ENCODE results near the gene RHOH. TPM values are rescaled to one million over a fixed set of nuclear protein-coding genes. Genes with fewer than 3 reads are reported as not detected.

RHOH gene
- polyA plus RNA-seq, 6 donors from 2014 or later, result 411 to 590 (median 456) TPM

DNA sequence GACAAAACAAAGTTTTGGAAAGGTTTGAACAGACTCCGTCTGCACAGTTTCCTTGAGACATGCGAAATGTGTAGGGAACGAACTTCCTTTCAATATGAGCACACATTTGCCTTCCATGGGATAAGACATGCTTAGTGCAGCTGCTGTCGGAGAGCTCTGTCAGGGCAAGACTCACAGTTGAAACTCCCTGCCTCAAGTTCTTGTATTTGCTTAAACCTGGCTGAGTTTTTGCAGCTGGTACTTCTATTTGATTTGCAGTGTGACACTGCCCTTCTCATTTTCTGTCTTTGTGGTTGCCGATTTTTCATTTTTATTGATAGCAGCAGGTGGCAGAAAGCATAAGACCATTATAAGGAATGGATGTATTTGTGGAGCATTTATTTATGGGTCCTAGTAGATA, 18.2 kb upstream of the RHOH start:
- H3K36me3 Mint-ChIP-seq, result no peaks in the 10 kb centered on the region
- ATAC-seq (ENCODE audit: low read depth in 2 of 2) (no peak), DNase-seq (no peak)
- H3K4me1 Mint-ChIP-seq, result peaks cover 34 to 68% (median 52%) of the 10 kb centered on the region in 3 donors
- peak overlapping the region in 1 of 6 donors; percentile 59 for H3K27ac Mint-ChIP-seq
- H3K27me3 Mint-ChIP-seq, result no peaks in the 10 kb centered on the region
- peak overlapping the region in 1 of 8 donors; percentile 33 for H3K4me3 Mint-ChIP-seq
- H3K9me3 Mint-ChIP-seq, result no peaks in the 10 kb centered on the region

DNA sequence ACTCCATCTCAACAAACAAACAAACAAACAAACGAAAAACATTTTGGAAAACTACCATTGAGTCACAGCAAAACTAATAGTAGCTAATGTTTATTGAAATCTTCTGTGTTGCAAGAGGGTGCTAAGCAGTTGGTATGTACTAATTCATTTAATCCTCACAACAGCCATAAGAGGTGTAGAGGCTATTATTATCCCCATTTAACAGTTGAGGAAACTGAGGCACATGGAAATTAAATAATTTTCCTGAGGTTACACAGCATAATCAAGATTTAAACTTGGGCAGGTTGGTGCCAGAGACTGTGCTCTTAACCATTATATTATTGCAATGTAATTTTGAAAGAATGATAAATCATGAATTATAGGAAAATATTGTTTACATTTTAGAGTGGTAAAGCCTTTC, 17.5 kb upstream of the RHOH start:
- DNase-seq (no peak), ATAC-seq (ENCODE audit: low read depth in 2 of 2) (no peak)
- Mint-ChIP-seq H3K9me3 (no peaks in the 10 kb centered on the region), H3K27me3 (no peaks in the 10 kb centered on the region), H3K36me3 (no peaks in the 10 kb centered on the region), H3K4me1 (peaks cover 36 to 68% (median 50%) of the 10 kb centered on the region in 3 donors), H3K27ac (no peak overlapping the region), H3K4me3 (no peak overlapping the region)

DNA sequence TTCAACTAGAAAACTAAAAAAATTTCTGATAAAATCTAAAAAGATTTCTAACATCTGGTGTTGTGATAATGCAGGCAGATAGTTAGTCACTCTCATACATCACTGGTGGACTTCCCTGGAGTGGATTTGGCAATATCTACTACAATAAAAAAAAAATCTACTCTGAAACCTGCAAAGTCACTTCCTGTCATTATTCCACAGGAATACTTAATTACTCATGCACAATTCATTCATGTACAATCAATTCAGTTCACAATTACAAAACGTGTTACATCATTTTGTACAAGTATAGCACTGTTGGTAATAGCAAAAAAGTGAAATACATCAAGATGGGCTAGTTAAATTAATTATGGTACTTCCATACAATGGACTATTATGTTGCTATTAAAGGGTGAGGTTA, 16.5 kb upstream of the RHOH start:
- Mint-ChIP-seq H3K4me3 (no peak overlapping the region), H3K27ac (peak overlapping the region in 1 of 6 donors; percentile 36), H3K36me3 (no peaks in the 10 kb centered on the region), H3K9me3 (no peaks in the 10 kb centered on the region), H3K27me3 (no peaks in the 10 kb centered on the region), H3K4me1 (peaks cover 36 to 62% (median 50%) of the 10 kb centered on the region in 3 donors)
- DNase-seq (no peak), ATAC-seq (ENCODE audit: low read depth in 2 of 2) (no peak)

DNA sequence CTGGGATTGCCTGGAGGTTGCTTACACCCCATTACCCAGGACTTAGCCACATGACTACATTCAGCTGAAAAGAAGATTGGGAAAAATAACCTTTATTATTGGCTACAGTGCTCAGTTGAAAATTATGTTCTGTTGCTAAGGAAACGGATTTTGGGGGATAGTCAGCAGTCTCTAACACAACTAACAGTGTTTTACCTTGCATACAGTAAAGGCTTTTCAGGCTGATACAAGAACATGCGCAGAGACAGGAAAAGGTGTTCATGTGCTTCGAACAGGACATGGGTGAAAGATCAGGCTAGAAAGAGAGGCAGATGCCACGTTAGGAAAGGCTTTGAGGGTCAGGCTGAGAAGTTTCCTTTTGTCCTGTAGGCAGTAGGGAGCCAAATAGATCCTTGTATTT, 14.8 kb upstream of the RHOH start:
- Mint-ChIP-seq H3K27me3 (no peaks in the 10 kb centered on the region), H3K27ac (peak overlapping the region in 5 of 6 donors; percentile 66 to 95 (median 77)), H3K4me1 (peaks cover 43 to 74% (median 61%) of the 10 kb centered on the region in 3 donors), H3K4me3 (peak overlapping the region in 6 of 8 donors; percentile 8 to 76 (median 50)), H3K36me3 (no peaks in the 10 kb centered on the region), H3K9me3 (no peaks in the 10 kb centered on the region)
- DNase-seq (no peak), ATAC-seq (ENCODE audit: low read depth in 2 of 2) (peak; percentile 9 to 19)

DNA sequence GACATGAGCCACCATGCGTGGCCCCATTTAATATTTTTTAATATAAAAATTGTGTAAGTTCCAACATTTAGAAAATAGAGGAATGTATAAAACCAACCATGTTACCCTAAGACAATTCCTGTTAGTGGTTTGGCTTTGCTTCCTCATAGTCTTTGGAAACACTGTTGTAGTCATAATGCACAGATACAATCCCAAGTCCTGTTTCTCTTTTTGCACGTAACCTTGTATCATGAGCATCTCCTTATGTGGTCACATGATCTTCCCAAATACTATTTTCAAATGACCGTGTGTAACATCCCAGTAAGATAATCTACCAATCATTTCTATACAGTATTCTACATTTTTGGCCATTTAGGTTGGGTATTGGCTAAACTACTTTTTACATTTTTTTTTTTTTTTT, 13.9 kb upstream of the RHOH start:
- DNase-seq (no peak), ATAC-seq (ENCODE audit: low read depth in 2 of 2) (no peak)
- Mint-ChIP-seq H3K36me3 (no peaks in the 10 kb centered on the region), H3K27ac (peak overlapping the region in 4 of 6 donors; percentile 6 to 98 (median 62)), H3K4me3 (peak overlapping the region in 2 of 8 donors; percentile 60 to 90), H3K27me3 (no peaks in the 10 kb centered on the region), H3K4me1 (peaks cover 45 to 73% (median 63%) of the 10 kb centered on the region in 3 donors), H3K9me3 (no peaks in the 10 kb centered on the region)

DNA sequence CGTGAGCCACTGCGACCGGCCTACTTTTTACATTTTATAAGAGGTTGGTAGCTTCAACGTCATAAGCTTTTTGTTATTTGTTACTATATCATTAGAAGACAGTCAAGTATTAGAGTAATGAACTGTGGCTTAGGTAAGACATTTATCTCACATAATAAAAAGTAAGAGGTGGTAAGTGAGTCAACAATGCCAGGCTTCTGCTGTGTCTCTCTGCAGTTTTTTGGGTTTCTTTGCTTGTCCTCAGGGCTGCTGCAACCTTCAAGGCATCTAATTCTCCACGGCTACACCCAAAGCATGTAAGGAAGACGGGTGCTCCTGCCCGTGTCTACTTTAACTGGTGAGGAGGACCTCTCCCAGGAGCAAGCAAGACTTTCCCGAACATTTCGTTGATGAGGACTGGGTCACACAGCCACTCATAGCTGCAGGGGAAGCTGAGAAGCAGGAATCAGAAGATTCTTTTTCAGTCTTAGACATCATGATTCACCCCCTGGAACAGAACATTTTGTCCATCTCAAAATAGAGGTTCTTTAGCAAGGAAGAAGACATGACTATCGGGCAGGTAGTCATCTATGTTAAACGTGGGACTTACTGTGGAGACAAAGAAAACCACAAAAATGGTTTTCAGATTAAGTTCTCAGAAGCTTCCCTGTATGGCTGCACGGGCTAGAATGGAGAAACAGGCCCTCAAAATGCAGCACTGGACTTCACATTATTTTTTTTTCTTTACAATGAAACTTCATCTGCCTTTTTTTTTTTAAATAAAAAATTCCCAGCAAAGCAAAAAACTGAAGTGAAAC, 13.0 kb upstream of the RHOH start:
- Mint-ChIP-seq H3K27me3 (no peaks in the 10 kb centered on the region), H3K4me3 (peak overlapping the region; percentile 19 to 90 (median 76)), H3K4me1 (peaks cover 40 to 72% (median 58%) of the 10 kb centered on the region in 3 donors), H3K36me3 (no peaks in the 10 kb centered on the region), H3K27ac (peak overlapping the region; percentile 88 to 99 (median 98)), H3K9me3 (no peaks in the 10 kb centered on the region)
- DNase-seq (peak; percentile 59), ATAC-seq (ENCODE audit: low read depth in 2 of 2) (peak; percentile 11 to 21)

DNA sequence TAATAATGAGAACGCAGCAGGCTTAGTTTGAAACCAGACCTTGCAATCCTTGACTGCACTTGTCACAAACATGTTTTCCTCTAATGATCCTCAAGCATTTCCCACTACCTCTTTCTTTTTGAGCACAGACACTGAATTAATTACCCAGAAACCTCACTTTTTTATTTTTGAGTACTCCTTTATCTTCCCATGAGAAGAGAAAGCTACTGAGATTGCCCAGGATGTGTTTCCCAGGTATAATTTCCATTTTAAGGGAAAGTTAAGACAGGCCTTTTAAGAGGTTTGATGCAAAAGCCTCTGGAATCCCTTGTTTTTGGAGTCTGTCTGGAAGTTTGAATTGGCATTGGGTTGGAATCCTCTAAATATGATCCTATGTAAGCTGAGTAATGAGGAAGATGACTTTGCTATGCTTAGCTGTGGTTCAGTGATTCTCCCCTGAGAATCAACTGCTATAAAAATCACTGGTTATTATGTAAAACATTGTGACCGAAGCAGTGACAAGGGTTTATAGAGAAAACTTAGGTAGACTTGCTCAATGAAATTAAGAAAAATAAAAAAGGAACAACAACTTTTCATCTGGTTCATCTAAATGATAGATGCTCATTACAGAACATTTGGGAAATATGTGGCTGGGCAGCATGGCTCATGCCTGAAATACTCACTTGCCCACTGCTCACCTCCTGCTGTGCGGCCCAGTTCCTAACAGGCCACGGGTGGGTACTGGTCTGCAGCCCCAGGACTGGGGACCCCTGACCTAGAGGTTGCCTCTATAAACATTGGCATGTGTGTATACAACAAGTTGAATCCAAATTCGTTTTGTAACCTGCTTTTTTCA, 10.8 kb upstream of the RHOH start:
- ATAC-seq (ENCODE audit: low read depth in 2 of 2) (peak; percentile 85 to 87), DNase-seq (peak; percentile 86)
- Mint-ChIP-seq H3K9me3 (no peaks in the 10 kb centered on the region), H3K4me3 (peak overlapping the region; percentile 62 to 89 (median 77)), H3K4me1 (peaks cover 56 to 82% (median 73%) of the 10 kb centered on the region in 3 donors), H3K27ac (peak overlapping the region; percentile 69 to 99 (median 98)), H3K27me3 (no peaks in the 10 kb centered on the region), H3K36me3 (no peaks in the 10 kb centered on the region)

DNA sequence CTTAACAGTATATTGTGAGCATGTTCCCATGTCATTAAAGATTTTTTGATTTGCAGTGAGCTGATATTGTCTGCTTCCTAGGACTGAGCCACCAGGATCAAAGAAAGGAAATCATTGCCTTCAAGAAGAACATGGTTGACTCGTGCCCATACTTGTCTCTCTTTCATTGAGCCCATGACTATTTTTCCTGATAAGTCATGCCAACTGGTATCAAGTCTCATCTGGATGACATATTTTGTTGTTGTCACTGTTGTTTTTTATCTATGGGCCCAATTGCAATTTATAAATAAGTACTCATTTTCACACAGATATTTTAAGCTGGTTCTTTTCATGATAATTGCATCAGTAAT, 10.2 kb upstream of the RHOH start:
- Mint-ChIP-seq H3K36me3 (no peaks in the 10 kb centered on the region), H3K4me3 (peak overlapping the region; percentile 62 to 89 (median 77)), H3K27me3 (no peaks in the 10 kb centered on the region), H3K27ac (peak overlapping the region; percentile 69 to 99 (median 98)), H3K9me3 (no peaks in the 10 kb centered on the region), H3K4me1 (peaks cover 55 to 82% (median 73%) of the 10 kb centered on the region in 3 donors)
- ATAC-seq (ENCODE audit: low read depth in 2 of 2) (no peak), DNase-seq (no peak)

DNA sequence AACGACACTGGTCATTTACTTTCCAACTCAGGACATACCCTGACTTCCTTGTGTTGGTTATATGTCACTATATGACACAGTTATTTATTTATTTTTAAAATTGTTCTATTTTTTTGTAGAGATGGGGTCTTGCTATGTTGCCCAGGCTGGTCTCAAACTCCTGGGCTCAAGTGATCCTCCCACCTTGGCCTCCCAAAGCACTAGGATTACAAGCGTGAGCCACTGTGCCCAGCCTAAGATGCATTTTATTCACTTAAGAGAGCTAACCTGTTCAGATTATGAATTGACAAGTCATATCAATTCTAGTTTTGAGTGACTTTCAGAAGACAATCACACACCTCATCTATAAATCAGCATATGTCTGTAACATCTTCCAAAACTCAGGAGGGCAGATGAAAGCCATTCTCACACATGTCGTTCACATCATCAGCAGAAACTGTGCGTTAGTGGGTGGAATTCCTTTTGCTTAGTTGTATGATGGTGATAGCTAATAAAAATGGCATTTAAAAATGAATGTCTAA, 9.4 kb upstream of the RHOH start:
- Mint-ChIP-seq H3K4me3 (peak overlapping the region in 6 of 8 donors; percentile 14 to 72 (median 40)), H3K36me3 (no peaks in the 10 kb centered on the region), H3K9me3 (no peaks in the 10 kb centered on the region), H3K4me1 (peaks cover 54 to 82% (median 70%) of the 10 kb centered on the region in 3 donors), H3K27ac (peak overlapping the region; percentile 84 to 98 (median 92)), H3K27me3 (no peaks in the 10 kb centered on the region)
- no peak for ATAC-seq (ENCODE audit: low read depth in 2 of 2)
- no peak for DNase-seq

DNA sequence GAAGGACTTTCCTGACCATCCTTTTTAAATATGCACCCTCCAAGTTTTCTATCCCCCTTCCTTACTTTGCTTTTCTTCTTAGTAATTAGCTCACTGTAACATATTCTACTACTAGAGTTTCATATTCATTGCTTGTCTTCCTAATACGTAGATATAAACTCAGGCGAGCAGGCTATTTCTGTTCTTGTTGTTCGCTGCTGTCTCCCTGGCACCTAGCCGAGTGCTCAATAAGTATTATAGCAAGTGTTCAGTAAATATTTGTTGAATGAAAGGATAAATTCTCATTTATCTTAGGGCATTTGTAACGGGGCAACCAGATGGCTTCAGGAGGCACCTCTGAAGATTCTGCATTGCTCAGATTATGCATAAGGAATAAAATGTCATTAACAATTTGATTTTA, 6.8 kb upstream of the RHOH start:
- Mint-ChIP-seq H3K27ac (peak overlapping the region in 4 of 6 donors; percentile 71 to 100 (median 77)), H3K9me3 (no peaks in the 10 kb centered on the region), H3K4me3 (peak overlapping the region in 3 of 8 donors; percentile 9 to 100 (median 47)), H3K27me3 (no peaks in the 10 kb centered on the region), H3K36me3 (no peaks in the 10 kb centered on the region), H3K4me1 (peaks cover 65 to 85% (median 78%) of the 10 kb centered on the region in 3 donors)
- DNase-seq (no peak), ATAC-seq (ENCODE audit: low read depth in 2 of 2) (no peak)

DNA sequence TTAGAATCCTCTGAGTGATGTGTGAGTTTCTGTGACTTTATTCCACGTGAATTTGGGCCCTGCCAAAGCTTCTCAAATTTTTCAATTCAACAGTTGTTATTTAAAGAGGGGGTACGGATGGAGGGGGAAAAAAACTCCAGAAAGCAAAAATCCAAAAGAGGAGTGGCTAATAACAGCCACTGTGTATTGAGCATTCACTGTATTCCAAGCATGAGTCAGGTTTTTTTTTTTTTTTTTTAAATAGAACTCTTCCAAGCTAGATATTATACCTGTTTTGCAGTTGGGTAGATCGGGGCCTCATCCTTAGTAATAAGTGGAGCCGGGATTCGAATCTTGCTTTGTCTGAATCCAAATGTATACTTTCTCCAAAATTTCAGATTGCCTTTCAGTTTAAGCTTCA, 6.4 kb upstream of the RHOH start:
- H3K4me1 Mint-ChIP-seq, result peaks cover 69 to 89% (median 82%) of the 10 kb centered on the region in 3 donors
- no peaks in the 10 kb centered on the region for H3K9me3 Mint-ChIP-seq

DNA sequence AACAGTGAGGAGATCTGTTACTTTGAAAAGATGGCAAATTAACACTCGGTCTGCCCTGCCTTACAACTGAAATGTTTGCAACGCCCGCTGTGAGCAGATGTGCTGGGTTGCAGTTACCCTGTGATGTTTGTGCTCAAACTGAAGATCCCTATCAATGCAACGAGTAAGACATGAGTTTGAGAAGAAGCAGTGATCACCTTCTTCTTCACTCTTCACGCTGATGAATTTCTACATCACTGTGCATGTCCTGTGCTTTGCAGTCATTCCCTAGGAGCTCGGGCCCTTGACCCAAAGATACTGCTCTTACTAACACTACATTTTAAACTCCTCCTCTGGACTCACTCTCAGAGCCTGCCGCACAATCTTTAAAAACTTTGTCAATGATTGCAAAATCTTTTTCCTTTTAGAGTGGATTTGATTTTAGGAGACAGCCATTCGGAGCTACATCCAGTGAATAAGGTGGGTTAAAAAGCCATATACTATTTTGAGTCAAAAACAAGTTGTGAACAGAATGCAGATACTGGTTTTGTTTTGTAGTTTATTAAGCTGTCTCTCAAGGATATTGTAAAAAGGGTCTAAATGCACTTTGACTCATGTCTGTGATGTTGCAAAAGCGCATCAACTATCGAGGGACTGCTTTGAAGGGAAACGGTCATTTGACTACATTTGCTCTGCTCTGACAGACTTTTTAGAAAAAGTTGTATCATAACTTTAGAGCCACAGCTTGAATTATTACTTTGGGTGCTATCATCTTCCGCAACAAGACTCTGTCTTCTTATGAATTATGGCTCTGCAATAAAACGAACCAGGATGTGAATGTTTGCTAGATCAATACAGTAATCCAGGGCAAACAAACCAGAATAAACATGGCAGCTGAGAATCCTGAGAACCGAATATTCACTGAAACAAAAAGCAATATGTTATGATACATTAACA, 5.7 kb upstream of the RHOH start:
- H3K4me1 Mint-ChIP-seq, result peaks cover 75 to 91% (median 85%) of the 10 kb centered on the region in 3 donors
- peak overlapping the region; percentile 29 to 100 (median 98) for H3K4me3 Mint-ChIP-seq
- no peaks in the 10 kb centered on the region for H3K9me3 Mint-ChIP-seq
- DNase-seq (no peak), ATAC-seq (ENCODE audit: low read depth in 2 of 2) (no peak)
- H3K27ac Mint-ChIP-seq, result peak overlapping the region; percentile 17 to 100 (median 70)
- H3K36me3 Mint-ChIP-seq, result no peaks in the 10 kb centered on the region
- no peaks in the 10 kb centered on the region for H3K27me3 Mint-ChIP-seq

More for the DNA sequence above, 6.4 kb upstream of the RHOH start:
- ATAC-seq (ENCODE audit: low read depth in 2 of 2), result no peak
- H3K27ac Mint-ChIP-seq, result peak overlapping the region in 2 of 6 donors; percentile 76 to 100
- H3K4me3 Mint-ChIP-seq, result peak overlapping the region in 6 of 8 donors; percentile 29 to 100 (median 98)
- no peaks in the 10 kb centered on the region for H3K27me3 Mint-ChIP-seq
- no peak for DNase-seq
- no peaks in the 10 kb centered on the region for H3K36me3 Mint-ChIP-seq

Measured in naive B cell (primary cell).